ENCODE data around the gene SPOPL.
"Not testable (repeated sequence)": the region's sequence is repeated elsewhere in the genome, so short reads cannot be mapped to it uniquely, and the experiment has no call there.

Gene SPOPL

DNA sequence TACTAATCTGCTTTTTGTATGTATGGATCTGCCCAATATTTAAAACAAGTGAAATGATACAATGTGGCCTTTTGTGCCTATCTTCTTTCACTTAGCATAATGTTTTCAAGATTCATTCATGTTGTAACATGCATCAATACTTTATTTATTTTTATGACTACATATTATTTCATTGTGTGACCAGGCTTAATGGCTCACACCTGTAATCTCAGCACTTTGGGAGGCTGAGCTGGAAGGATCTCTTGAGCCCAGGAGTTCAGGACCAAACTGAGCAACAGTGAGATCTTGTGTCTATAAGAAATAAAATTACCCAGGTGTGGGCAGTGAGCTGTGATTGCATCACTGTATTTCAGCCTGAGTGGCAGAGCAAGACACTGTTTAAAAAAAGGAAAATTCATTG lies 33.2 kb downstream of the SPOPL start:
- DNase-seq: no peak

DNA sequence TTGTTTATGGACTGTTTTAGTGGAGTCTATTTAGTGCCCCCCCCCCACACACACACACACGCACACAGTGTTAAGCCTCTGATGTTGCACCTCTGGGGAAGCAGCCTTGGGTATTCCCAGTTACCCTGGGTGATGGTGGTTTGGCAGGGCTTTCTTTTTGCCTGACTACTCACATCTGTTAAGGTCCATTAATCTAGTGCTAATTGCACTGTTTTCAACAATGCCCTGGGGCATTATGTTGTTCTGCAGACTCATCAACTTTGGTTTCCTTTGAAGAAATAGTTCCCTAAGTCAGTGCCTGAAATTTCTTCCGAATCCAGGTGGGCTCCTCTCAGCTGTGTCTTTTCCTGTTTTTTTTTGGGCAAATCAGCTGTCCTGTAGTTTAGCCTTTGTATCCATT lies 34.7 kb downstream of the SPOPL start:
- no peak for DNase-seq

DNA sequence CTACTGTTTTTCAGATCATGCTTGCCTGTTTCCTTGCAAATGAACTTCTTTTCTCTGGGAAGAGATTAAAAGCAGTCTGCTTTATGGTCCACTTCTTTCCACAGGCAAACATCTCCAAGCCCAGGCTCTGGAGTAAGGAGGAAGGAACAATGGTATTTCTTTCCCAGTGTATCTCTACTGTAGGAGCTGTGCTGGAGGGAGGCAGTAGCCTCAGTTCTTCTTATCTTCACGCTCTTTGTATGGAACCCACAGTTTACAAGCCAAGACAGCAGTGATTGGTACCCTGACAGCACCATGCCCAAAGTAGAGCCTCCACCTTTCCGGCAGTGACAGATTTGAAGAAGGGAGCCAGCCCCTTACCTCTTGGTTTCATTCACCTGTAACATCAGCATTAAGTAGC lies 35.2 kb downstream of the SPOPL start:
- DNase-seq: no peak

DNA sequence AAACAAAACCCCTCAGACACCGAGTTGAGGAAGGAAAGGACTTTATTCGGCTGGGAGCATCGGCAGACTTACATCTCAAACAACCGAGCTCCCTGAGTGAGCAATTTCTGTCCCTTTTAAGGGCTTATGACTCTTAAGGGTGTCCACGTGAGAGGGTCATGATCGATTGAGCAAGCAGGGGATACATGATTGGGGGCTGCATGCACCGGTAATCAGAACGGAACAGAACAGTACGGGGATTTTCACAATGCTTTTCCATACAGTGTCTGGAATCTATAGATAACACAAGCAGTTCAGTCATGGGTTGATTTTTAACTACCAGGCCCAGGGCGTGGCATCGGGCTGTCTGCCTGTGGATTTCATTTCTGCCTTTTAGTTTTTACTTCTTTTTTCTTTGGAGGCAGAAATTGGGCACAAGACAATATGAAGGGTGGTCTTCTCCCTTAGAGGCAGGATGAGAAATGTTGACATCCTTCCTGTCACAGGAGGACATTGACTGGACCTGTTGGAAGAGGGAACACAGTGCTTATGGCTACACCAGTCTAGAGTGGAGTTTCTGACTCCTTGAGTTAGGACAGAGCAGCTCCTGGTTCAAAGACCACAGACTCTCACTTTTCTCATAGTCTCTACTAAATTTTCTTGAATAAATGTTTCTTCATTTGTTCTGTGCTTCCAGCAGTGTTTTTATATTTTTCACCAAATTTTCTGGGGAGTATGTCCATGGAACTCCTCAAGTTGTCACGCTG lies 35.8 kb downstream of the SPOPL start:
- DNase-seq: no peak

DNA sequence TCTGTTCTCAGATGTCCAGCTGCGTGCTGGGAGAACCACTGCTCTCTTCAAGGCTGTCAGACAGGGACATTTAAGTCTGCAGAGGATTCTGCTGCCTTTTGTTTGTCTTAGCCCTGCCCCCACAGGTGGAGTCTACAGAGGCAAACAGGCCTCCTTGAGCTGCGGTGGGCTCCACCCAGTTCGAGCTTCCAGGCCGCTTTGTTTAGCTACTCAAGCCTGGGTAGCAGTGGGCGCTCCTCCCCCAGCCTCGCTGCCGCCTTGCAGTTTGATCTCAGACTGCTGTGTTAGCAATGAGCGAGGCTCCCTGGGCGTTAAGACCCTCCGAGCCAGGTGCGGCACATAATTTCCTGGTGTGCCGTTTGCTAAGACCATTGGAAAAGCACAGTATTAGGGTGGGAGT lies 42.6 kb downstream of the SPOPL start:
- not testable (repeated sequence) for DNase-seq

DNA sequence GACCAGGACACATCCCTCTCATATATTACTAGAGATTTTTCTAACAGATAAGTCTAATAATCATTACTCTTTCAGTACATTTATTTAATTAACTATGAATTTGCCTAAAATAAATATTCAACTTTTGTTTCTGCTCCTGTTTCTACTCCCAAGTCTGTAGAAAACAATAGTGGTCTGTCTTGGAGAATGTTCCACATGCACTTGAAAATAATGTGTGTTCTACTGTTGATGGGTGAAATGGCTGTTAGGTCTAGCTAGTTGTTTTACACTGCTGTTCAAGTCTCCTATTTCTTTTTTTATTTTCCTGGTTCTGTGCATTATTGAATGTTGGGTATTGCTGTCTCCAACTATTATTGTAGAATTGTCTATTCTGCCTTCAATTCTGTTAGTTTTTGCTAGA lies 47.2 kb downstream of the SPOPL start:
- DNase-seq: no peak

DNA sequence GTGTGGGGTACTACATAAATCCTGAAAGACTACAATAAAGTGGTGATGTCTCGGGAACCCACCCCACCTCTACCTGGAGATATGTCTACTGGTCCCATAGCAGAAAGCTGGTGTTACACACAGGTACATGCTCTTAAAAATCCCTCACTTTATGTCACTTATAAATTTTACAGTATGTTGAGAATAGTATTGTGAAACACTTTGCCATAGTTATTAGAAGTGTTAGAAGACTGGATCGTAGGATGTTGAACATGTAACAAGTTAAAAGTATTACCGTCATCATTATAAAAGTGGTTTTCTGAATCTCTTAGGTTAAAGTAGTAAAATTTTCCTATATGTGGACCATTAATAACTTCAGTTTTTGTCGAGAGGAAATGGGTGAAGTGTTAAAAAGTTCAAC lies 48.6 kb downstream of the SPOPL start:
- DNase-seq: no peak

DNA sequence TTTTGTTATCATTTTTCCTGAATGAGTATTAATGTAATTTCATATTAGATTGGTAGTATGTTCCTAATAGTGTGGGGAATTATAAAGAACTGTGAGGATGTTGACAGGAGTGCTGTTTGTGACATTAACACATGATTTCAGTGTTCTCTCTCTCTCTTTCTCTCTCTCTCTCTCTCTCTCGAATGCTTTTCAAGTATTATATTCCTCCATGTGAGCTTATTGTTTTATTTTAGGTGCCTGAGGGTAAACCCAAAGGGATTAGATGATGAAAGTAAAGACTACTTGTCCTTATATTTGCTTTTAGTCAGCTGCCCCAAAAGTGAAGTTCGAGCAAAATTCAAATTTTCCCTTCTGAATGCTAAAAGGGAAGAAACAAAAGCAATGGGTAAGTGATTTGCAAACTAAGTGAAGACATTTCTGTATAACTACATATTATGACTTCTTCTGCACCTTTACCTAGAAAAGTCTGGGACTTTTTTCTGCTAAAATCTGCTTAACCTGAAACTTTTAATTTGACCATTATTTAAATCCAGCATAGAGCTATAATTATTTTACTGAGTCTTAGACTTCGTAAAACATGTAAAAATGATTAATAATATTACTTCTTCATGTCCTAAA lies 49.2 kb downstream of the SPOPL start:
- DNase-seq: no peak

DNA sequence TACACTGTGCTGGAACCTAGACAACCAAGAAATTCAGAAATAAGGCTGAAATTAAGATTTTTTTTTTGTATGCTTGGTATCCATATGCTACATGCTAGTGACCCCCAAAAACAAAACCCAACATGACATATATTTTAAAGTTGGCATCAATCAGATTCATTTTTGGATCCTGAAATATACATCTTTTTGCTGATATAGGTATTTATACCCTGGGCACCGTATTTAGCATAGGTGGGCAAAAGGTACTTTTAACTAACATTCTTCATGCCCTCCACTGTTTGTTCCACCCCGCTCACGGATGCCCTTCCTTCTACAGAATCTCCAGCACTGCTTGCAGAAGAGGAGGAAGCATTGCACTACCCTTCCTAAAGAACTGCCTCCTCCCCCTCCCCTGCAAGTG lies 52.6 kb downstream of the SPOPL start:
- DNase-seq: no peak

DNA sequence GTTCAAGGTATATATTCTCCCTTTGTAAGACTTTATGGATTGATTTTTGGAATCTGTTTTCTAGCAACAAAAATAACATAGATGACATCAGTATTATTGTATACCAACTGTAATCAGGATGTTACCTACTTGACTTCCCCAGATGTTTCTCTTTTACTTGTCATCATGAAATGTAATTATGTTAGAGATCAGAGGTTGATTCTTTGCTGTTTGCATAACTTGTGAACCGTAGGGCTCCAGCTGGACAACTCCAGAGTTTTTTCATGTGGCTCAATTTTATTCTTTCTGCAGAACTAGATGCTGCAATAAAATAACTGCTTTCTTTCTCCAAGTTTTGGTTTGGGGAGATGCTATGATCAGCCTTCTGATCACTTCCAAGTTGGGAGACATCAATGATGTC lies 58.1 kb downstream of the SPOPL start:
- DNase-seq: no peak

DNA sequence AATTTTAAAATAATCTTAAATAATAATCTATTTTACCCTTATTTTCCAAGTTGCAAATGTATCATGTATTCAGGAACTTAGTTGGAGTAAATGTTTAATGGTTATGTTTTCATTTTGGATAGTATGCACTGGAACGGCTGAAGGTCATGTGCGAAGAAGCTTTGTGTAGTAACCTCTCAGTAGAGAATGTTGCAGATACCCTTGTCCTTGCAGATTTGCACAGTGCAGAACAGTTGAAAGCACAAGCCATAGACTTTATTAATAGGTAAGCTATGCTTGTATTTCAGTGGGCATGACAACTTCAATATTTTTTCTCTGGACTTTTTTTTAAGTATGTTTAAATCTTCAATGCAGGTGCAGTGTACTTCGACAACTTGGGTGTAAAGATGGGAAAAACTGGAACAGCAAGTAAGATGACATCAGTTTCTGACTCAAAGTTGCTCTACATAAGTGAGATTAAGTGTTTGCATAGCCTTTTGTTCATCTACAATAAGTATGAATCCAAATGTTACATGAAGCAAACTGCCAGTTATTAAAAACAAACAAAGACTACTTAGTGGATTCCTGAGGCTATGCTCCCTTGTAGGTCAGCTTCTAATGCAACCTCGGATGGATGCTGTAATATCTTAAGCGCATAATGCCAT lies 63.1 kb downstream of the SPOPL start:
- DNase-seq: no peak

DNA sequence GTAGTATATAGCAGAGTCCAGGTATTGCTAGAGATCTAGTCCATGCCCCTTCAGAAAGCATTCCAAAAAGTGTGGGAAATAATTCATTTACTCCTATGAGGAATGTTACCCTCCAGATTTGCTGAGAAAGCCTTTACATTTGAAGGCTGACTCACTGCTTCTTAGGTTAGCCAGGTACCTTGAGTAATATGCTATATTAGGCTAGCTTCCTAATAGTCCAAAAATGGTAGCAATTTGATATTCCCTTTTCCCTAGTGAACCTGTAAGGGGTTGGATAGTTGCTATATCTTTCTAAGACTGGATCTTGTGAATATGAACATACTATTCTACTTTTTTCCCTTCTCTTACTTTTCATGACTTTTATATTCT lies 63.6 kb downstream of the SPOPL start:
- no peak for DNase-seq

DNA sequence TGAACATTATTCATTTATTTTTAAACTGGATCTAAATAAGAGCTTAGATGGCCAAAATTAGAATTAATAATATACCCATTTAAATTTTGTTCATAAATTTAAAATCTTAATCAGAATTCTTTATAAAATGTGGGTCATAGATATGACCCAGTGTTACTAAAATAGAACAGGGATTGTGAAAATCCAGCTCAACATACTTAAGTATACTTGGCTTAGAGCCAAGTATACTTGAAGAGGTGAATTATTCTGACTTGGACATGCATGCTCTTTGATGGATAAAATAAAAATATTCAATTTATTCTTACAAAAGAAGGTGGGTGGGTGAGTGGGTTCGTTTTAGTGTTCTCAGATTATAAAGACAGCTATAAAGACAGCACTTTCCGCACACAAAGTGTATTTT lies 70.7 kb downstream of the SPOPL start:
- DNase-seq: no peak

DNA sequence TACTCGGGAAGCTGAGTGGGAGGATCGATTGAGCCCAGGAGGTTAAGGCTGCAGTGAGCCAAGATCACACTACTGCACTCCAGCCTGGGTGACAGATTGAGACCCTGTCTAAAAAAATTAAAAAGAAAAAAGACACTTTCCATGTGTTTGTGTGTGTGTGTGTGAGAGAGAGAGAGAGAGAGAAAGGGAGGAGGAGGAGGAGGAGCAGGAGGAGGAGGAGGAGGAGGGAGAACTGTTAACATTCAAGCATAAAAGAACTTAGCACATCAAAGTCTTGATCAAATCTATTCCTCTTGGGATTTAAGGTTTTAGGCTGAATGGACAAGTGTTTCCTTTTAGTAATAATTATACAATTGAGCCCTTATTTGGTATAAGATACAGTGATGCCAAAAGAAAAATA lies 75.5 kb downstream of the SPOPL start:
- no peak for DNase-seq

DNA sequence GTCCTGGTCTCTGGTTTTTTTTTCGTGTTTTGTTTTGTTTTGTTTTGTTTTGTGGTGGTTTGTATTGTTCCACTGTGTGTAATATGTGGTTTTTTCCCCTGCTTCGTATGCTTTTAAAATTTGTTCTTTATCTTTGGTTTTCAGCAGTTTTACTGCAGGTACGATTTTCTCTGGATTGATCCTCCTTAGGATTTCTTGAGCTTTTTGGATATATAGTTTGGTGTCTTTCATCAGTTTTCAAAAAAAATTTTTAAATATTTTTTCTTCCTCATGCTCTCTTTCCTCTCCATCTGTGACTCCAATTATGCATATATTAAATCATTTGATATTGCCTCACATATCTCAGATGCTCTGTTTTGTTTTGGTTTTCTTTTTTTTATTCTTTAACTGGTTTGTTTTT lies 78.0 kb downstream of the SPOPL start:
- DNase-seq: no peak

DNA sequence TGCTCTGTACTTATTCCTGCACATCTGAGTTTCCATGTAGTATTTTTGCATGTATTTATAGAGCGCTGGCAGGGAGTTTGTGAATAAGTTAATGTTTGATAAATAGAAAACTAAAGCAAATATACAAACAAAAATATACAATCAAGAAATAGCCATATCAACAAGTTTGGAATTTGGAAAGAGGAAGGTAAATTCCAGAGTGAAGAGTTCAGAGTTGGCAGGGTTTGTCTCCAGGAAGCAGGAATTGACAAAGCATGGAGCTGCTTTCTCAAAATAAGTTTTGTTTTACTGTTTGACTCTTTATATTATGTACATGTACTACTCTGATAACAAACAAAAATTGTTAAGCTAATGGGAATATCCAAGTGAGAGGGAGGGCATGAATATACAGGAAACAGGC lies 80.3 kb downstream of the SPOPL start:
- DNase-seq: no peak

DNA sequence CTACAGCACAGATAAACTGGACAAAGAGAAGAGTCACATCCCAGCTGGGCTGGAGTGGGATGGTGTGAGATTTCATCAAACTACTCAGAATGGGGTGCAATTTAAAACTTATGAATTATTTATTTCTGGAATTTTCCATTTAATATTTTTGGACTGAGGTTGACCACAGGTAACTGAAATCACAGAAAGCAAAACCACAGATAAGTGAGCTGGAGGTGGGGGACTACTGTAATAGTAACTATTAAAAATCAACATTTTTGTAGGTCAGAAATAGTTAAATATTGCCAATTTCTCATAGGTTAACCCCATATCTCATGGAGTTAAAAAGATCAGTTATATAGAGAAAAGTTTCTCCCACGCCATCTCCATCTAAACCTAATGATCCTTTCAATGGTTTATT lies 88.1 kb downstream of the SPOPL start:
- DNase-seq: no peak

DNA sequence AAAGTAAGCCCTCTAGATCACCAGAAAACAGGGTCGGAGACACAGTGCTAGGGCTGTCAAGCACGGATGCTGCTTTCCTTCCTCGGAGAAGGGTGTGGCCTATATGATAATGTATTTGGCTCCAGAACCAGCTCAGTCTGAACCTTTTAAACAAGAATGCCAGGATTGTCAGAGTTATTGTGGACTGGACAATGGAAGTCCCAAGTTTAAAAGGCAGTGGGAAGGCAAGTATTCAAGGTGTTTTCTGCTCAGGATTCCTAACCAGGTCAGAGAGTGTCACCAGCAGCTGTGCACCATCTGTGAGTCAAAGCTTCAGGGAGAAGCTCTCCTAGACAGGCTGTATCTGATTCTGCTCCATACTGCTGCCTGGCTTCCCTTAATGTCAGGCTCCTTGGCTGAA lies 94.8 kb downstream of the SPOPL start:
- DNase-seq: no peak

DNA sequence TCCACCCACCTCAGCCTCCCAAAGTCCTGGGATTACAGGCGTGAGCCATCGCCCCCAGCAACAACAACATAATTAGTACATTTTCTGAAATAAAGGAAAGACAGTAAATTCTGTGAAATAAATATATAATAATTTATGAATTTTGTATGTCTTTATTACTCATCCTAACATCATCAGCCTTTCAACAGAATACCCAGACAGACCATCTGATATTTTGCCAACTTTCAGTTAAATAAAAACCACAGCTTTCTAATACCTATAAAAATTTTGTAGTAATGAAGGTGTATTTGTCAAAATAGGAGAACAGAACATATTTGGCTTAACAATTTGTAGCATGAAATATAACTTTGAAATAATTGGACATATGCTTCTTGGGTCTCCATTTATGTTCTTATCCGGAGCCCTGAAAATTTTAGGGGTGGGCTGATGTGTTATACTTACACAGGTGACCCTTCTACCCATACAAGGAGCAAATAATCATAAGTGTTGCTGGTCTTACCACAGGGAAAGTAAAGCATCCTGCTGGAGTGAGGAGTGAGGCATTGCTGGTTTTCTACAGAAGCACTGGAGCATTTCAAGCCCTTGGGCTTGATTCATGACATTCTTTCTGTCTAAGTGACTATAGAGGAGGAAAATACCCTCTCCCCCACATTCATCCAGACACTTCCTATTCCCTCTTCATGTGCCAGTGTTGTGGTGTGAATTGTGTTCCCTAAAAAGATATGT lies 99.3 kb downstream of the SPOPL start:
- no peak for DNase-seq

DNA sequence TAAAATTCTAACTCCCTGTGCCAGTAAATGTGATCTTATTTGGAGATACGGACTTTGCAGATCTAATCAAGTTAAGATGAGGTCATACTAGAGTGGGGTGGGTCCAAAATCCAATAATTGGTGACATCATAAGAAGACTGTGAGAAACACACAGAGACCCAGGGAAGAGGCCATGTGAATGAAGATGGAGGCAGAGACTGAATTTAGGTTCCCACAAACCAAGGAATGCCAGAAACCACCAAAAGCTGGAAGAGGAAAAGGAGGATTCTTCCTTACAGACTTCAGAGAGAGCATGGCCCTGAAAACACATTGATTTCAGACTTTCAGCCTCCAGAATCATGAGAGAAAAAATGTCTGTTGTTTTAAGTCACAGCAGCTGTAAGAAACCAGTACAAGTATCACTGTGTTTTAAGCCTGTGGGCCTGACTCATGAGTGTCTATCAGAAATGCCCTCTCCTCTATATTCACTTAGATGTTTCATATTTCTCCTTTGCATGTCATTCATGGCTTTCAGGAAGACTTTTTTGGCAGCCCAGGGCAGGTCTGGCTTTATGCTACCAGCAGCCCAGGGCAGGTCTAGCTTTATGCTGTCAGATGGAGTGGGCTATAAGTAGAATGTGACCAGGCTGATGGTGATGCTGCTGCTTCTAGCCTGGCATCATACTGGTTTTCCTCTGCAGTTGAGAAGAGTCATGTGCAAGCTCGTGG lies 100.0 kb downstream of the SPOPL start:
- no peak for DNase-seq

DNA sequence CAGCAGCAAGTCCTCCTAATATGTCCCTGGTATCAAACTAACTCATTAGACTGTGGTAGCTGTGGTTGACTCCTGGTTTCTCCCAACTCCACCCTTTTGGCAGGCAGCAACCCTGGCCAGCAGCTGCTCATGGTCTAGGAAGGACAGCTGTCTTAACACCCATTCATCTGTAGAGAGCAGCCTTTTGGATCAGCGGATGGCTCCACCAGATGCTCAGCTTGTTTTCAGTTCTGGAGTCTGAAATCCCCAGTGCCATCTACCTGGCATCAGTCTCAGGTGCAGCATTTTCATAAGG lies 100.5 kb downstream of the SPOPL start:
- no peak for DNase-seq

DNA sequence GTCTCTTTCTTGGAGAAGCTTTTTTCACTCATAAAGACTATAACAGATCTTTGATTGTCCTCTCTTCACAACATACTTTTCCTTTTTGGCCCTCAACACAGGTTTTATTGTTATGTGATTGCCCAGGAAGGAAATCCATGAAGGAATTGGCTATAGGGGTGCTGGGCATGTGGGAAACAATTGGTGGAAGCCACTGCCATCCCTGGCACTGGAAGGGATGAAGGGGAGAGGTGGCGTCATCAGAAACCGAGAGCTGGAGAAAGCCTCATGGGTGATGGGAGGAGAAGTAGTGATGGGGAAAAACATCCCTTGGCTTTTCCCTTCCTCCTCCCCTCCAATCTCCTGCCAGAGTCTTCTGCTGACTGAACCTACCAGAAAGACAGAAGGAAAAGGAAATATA lies 106.2 kb downstream of the SPOPL start:
- DNase-seq: no peak

DNA sequence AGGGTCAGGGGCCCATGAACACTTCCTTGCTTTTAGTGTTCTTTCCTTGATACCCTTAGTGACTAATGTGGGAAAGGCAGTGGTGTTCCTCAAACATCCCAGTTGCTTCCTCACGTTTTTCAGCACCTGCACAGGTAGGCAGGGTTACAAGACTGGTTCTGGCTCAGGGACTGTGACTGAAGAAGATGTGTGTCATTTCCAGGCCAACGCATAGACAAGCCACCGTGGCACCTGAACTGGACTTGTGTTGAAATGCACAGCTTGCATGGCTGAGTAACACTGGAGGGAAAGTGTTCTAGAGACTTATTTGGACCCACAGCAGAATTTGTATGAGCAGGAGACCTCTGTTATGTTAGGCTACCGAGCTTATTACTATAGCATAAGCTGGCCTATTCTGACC lies 107.9 kb downstream of the SPOPL start:
- DNase-seq: no peak

Measured in activated CD4-positive, alpha-beta T cell treated with anti-CD3 and anti-CD28 coated beads, Interleukin-10, Interleukin-2, amounts not matched to agents 100 ng/mL and 50 ng/mL, durations not matched to agents 16 hours and 8 hours (primary cell).